Panc1 (cell line): ENCODE measurements around the gene MMD2. TPM values are rescaled to one million over a fixed set of nuclear protein-coding genes. Genes with fewer than 3 reads are reported as not detected.
"Not testable (repeated sequence)": the region's sequence is repeated elsewhere in the genome, so short reads cannot be mapped to it uniquely, and the experiment has no call there.

Source experiments
- ATAC-seq: fragments of 200-7000 bp; cut with Tn5 transposase; 2 replicates; pipeline ENCODE4 v1.9.1; 2020; ENCODE audit warnings: mild to moderate bottlenecking, moderate library complexity
- BruUV-seq: library from RNA; stranded (reverse); fragments of 400-500 nt; replicated peaks from 2 replicates; lab custom pipeline; 2021; lab: Mats Ljungman, UMichigan
- CTCF ChIA-PET: fragments of 300-600 bp; sonication (Branson Sonifier 250); formaldehyde crosslinking; loops from one replicate; lab custom pipeline; 2022; ENCODE audit warnings: antibody characterized with exemption; lab: Charles Lee
- POLR2A ChIA-PET: fragments of 300-600 bp; sonication (Branson Sonifier 250); formaldehyde crosslinking; loops from one replicate; lab custom pipeline; 2022; ENCODE audit warnings: antibody characterized with exemption; lab: Charles Lee
- DNase-seq: peaks from one replicate; pipeline ENCODE4 v3.0.0-alpha.2; 2010; ENCODE audit warnings: low read depth, low spot score
- H3K27ac ChIP-seq: 2 replicates; pipeline ENCODE4 v1.5.1; 2011; ENCODE audit warnings: mild to moderate bottlenecking, low read length, inconsistent platforms
- H3K27me3 ChIP-seq: fragments of 200-500 bp; sonication (Bioruptor generic); 2 replicates; pipeline ENCODE4 v1.6.0; 2014; ENCODE audit warnings: low read length, inconsistent platforms; ENCODE audit not compliant: control insufficient read depth, insufficient read depth
- H3K36me3 ChIP-seq: fragments of 200-500 bp; sonication (Bioruptor generic); 2 replicates; pipeline ENCODE4 v1.5.1; 2014; ENCODE audit warnings: inconsistent platforms, mild to moderate bottlenecking, low read length, moderate library complexity; ENCODE audit not compliant: control insufficient read depth, insufficient read depth
- H3K4me1 ChIP-seq: 2 replicates; pipeline ENCODE4 v1.5.1; 2011; ENCODE audit warnings: inconsistent platforms, mild to moderate bottlenecking, low read length, moderate library complexity; ENCODE audit not compliant: control insufficient read depth, insufficient read depth
- H3K4me3 ChIP-seq, 2 experiments: 2 replicates each; pipeline ENCODE4 v1.5.1; 2011 to 2012; ENCODE audit warnings: low read depth in 2 of 2, low read length in 2 of 2, mild to moderate bottlenecking in 2 of 2, inconsistent platforms in 1 of 2, moderate library complexity in 1 of 2
- H3K9me3 ChIP-seq: fragments of 200-500 bp; sonication (Bioruptor generic); 2 replicates; pipeline ENCODE4 v1.5.1; 2014; ENCODE audit warnings: low read depth, mild to moderate bottlenecking, inconsistent platforms, low read length, moderate library complexity; ENCODE audit not compliant: control insufficient read depth, insufficient read depth
- CTCF ChIP-seq: fragments of 450-650 bp; IDR thresholded peaks from 2 replicates; pipeline ENCODE4 v1.5.1; 2017; ENCODE audit warnings: mild to moderate bottlenecking
- POLR2AphosphoS5 ChIP-seq: IDR thresholded peaks from 2 replicates; pipeline ENCODE4 v1.6.1; 2012; ENCODE audit warnings: mild to moderate bottlenecking, low read depth, low read length, moderate library complexity
- REST ChIP-seq, 2 experiments: IDR thresholded peaks; 2 replicates each; pipeline ENCODE4 v1.6.1; 2011 to 2012; ENCODE audit warnings: low read depth in 2 of 2, control low read depth in 1 of 2, low read length in 1 of 2, mild to moderate bottlenecking in 1 of 2, moderate library complexity in 1 of 2; ENCODE audit not compliant: insufficient read depth in 1 of 2
- SIN3A ChIP-seq: IDR thresholded peaks from 2 replicates; pipeline ENCODE4 v1.6.1; 2012; ENCODE audit warnings: low read depth, mild to moderate bottlenecking, low read length, moderate library complexity, borderline replicate concordance; ENCODE audit not compliant: insufficient read depth
- TCF7L2 ChIP-seq: IDR thresholded peaks from 2 replicates; pipeline ENCODE4 v1.6.1; 2011; ENCODE audit warnings: mild to moderate bottlenecking, low read depth, low read length, inconsistent platforms
- in situ Hi-C: cut with HindIII; loops from 2 replicates; pipeline ENCODE4 v1.10.0; 2016; ENCODE audit warnings: low sequenced_read_pairs, low pct_unique_long_range_greater_than_20kb
- intact Hi-C: fragments of 100-400 bp; cut with micrococcal nuclease; formaldehyde crosslinking; loops from one replicate; pipeline ENCODE4 v1.10.0; 2022; ENCODE audit not compliant: unreplicated experiment
- total RNA-seq: library from RNA; stranded (reverse); gene quantifications from one replicate; pipeline ENCODE4 v1.2.1, GENCODE V29; 2021; ENCODE audit not compliant: unreplicated experiment

The MMD2 gene
- total RNA-seq, 1 experiment from 2014 or later = not detected

GRCh38 chr7:4893929-4894475, 65.0 kb downstream of the MMD2 start:
- no peak for TF ChIP-seq REST (IDR thresholded peaks at IDR 0.05; ENCODE audit: insufficient read depth in 1 of 2, low read depth in 2 of 2, low read length in 1 of 2)
- no peak for TF ChIP-seq SIN3A
- TF ChIP-seq CTCF = no peak
- TF ChIP-seq POLR2AphosphoS5 = no peak
- TF ChIP-seq TCF7L2 = no peak
- H3K36me3 ChIP-seq = no peaks in the 10 kb centered on the region
- no peaks in the 10 kb centered on the region for H3K27me3 ChIP-seq
- H3K4me1 ChIP-seq = no peaks in the 10 kb centered on the region
- no peak overlapping the region for H3K27ac ChIP-seq
- ChIA-PET POLR2A (interaction anchor here (0.6 kb wide), 1 partner anchor 292 kb away, joined by 3 read pairs; no protein-coding TSS in a partner anchor), CTCF (interaction anchor here (0.7 kb wide), 1 partner anchor 96 kb away, joined by 3 read pairs; no protein-coding TSS in a partner anchor)
- in situ Hi-C loops (no loop called here), intact Hi-C loops (no loop called here)
- H3K9me3 ChIP-seq = no peaks in the 10 kb centered on the region
- no TSS peak for BruUV-seq
- DNase-seq (no peak), ATAC-seq (no peak)
- no peak overlapping the region for H3K4me3 ChIP-seq

- H3K27me3 ChIP-seq, DNase-seq, POLR2A ChIA-PET, in situ Hi-C loops, CTCF ChIA-PET, H3K4me3 ChIP-seq, H3K27ac ChIP-seq, ATAC-seq, H3K36me3 ChIP-seq, H3K4me1 ChIP-seq, BruUV-seq, H3K9me3 ChIP-seq, intact Hi-C loops: not testable (repeated sequence)
These were observed 65.8 kb downstream of the MMD2 start for GRCh38 chr7:4893188-4893587.

- H3K27ac ChIP-seq, H3K9me3 ChIP-seq, DNase-seq, H3K36me3 ChIP-seq, BruUV-seq, H3K27me3 ChIP-seq, H3K4me3 ChIP-seq, ATAC-seq, CTCF ChIA-PET, POLR2A ChIA-PET, in situ Hi-C loops, H3K4me1 ChIP-seq, intact Hi-C loops: not testable (repeated sequence)
These were observed 67.5 kb downstream of the MMD2 start for GRCh38 chr7:4891522-4891921.
